Keratinocyte (primary cell): Measurements from ENCODE around the gene C15orf61. TPM values are rescaled to one million over a fixed set of nuclear protein-coding genes. Genes with fewer than 3 reads are reported as not detected.

Experiments used
- DNase-seq: peaks from one replicate; pipeline ENCODE4 v3.0.0-alpha.2; 2011; ENCODE audit warnings: low read depth, missing footprints, low spot score
- FAIRE-seq: peaks from 2 replicates; lab custom pipeline; 2011; peaks lifted over from hg19 to GRCh38; lab: Jason Lieb, UNC
- H2AFZ ChIP-seq: 2 replicates; pipeline ENCODE4 v1.6.0; 2012; ENCODE audit warnings: low read length, control low read depth, inconsistent platforms; ENCODE audit not compliant: control insufficient read depth
- H3K27ac ChIP-seq: 2 replicates; pipeline ENCODE4 v1.5.1; 2011; ENCODE audit warnings: low read length; ENCODE audit not compliant: control insufficient read depth, insufficient read depth
- H3K27me3 ChIP-seq: 3 replicates; pipeline ENCODE4 v1.6.0; 2011; ENCODE audit warnings: low read length; ENCODE audit not compliant: control insufficient read depth, insufficient read depth; ENCODE audit errors: extremely low read depth
- H3K36me3 ChIP-seq, 2 experiments: 2 replicates in 1 of 2; 3 replicates in 1 of 2; pipeline ENCODE4 v1.5.1; 2011; ENCODE audit warnings: low read length in 2 of 2, mild to moderate bottlenecking in 1 of 2; ENCODE audit not compliant: control insufficient read depth in 2 of 2, insufficient read depth in 2 of 2; ENCODE audit errors: extremely low read depth in 1 of 2
- H3K4me1 ChIP-seq: 3 replicates; pipeline ENCODE4 v1.5.1; 2011; ENCODE audit warnings: low read length; ENCODE audit not compliant: control insufficient read depth, insufficient read depth; ENCODE audit errors: extremely low read depth
- H3K4me2 ChIP-seq: 3 replicates; pipeline ENCODE4 v1.6.0; 2011; ENCODE audit warnings: low read depth, low read length; ENCODE audit not compliant: control insufficient read depth, insufficient read depth; ENCODE audit errors: extremely low read depth
- H3K4me3 ChIP-seq, 3 experiments: fragments of 200-600 bp in 1 of 3; sonication (generic) in 1 of 3; 2 replicates in 2 of 3; 3 replicates in 1 of 3; pipeline ENCODE4 v1.5.1; 2011 to 2016; ENCODE audit warnings: low read length in 3 of 3, mild to moderate bottlenecking in 3 of 3, control low read depth in 2 of 3, inconsistent platforms in 1 of 3, low read depth in 1 of 3, mixed read lengths in 1 of 3, mixed run types in 1 of 3, moderate library complexity in 1 of 3; ENCODE audit not compliant: control insufficient read depth in 2 of 3, insufficient read depth in 2 of 3; ENCODE audit errors: extremely low read depth in 1 of 3
- H3K79me2 ChIP-seq: 2 replicates; pipeline ENCODE4 v1.6.0; 2012; ENCODE audit warnings: low read length; ENCODE audit not compliant: control insufficient read depth, insufficient read depth
- H3K9ac ChIP-seq: 3 replicates; pipeline ENCODE4 v1.6.0; 2011; ENCODE audit warnings: low read length; ENCODE audit not compliant: control insufficient read depth, insufficient read depth; ENCODE audit errors: extremely low read depth
- H3K9me1 ChIP-seq: 3 replicates; pipeline ENCODE4 v1.6.0; 2011; ENCODE audit warnings: low read length; ENCODE audit not compliant: control insufficient read depth, insufficient read depth; ENCODE audit errors: extremely low read depth
- H3K9me3 ChIP-seq: 2 replicates; pipeline ENCODE4 v1.5.1; 2012; ENCODE audit warnings: low read depth, low read length; ENCODE audit not compliant: control insufficient read depth
- H4K20me1 ChIP-seq: 3 replicates; pipeline ENCODE4 v1.6.0; 2011; ENCODE audit warnings: low read length; ENCODE audit not compliant: control insufficient read depth, insufficient read depth; ENCODE audit errors: extremely low read depth
- CTCF ChIP-seq, 3 experiments: IDR thresholded peaks in 1 of 3; conservative IDR thresholded peaks in 1 of 3; optimal IDR thresholded peaks in 1 of 3; 2 replicates in 2 of 3; 3 replicates in 1 of 3; pipeline versions ENCODE3 to v1.5.1; 2011; ENCODE audit warnings: low read length in 3 of 3, mild to moderate bottlenecking in 3 of 3, moderate library complexity in 2 of 3, control low read depth in 1 of 3, inconsistent platforms in 1 of 3; ENCODE audit not compliant: insufficient read depth in 2 of 3; ENCODE audit errors: extremely low read depth in 1 of 3
- EZH2 ChIP-seq: IDR thresholded peaks from one replicate; pipeline ENCODE4 v1.6.1; 2012; ENCODE audit warnings: inconsistent platforms, mild to moderate bottlenecking, low read length, moderate library complexity
- dilution Hi-C: fragments of 300-500 bp; cut with MboI; formaldehyde crosslinking; loops from one replicate; pipeline ENCODE4 v1.7.0; 2020; ENCODE audit warnings: low sequenced_read_pairs; ENCODE audit not compliant: extremely low pct_ligation_motif_present
- polyA plus RNA-seq, 5 experiments: library from polyadenylated mRNA; depleted of rRNA in 3 of 5; stranded (reverse) in 3 of 5; stranded (forward) in 1 of 5; unstranded in 1 of 5; fragments of >200 nt; gene quantifications; 1 replicate in 1 of 5; 2 replicates in 3 of 5; 3 replicates in 1 of 5; pipeline versions ENCODE4 v1.2.1 to v1.2.3, GENCODE V29; 2011 to 2012; ENCODE audit warnings: missing spikeins in 2 of 5, low read depth in 1 of 5, low replicate concordance in 1 of 5

C15orf61 gene
- polyA plus RNA-seq, 1 donor (not counting 4 experiments of a cell fraction or from before 2014, with no cell fraction given): 2.6 TPM

GRCh38 chr15:67508407-67508806 lies 12.5 kb upstream of the C15orf61 start:
- H3K4me1 ChIP-seq: peaks cover 8% of the 10 kb centered on the region
- no peak overlapping the region for H2AFZ ChIP-seq
- dilution Hi-C loops: no loop called here
- TF ChIP-seq CTCF (optimal IDR thresholded peaks at IDR 0.05 in 1 of 3, IDR thresholded peaks at IDR 0.05 in 1 of 3, conservative IDR thresholded peaks at IDR 0.05 in 1 of 3; ENCODE audit: extremely low read depth in 1 of 3, insufficient read depth in 2 of 3, low read length in 3 of 3) (no peak), EZH2 (no peak)
- H3K27me3 ChIP-seq: no peaks in the 10 kb centered on the region
- FAIRE-seq: no peak
- DNase-seq: no peak
- no peak overlapping the region for H3K9ac ChIP-seq
- no peak overlapping the region for H3K27ac ChIP-seq
- H3K9me1 ChIP-seq: peaks cover 2% of the 10 kb centered on the region
- no peak overlapping the region for H3K4me3 ChIP-seq
- H3K79me2 ChIP-seq: no peaks in the 10 kb centered on the region
- no peaks in the 10 kb centered on the region for H3K9me3 ChIP-seq
- no peak overlapping the region for H3K4me2 ChIP-seq
- H3K36me3 ChIP-seq: peaks cover 0 to 2% of the 10 kb centered on the region in 2 experiments
- no peaks in the 10 kb centered on the region for H4K20me1 ChIP-seq

- TF ChIP-seq CTCF (optimal IDR thresholded peaks at IDR 0.05 in 1 of 3, IDR thresholded peaks at IDR 0.05 in 1 of 3, conservative IDR thresholded peaks at IDR 0.05 in 1 of 3; ENCODE audit: extremely low read depth in 1 of 3, insufficient read depth in 2 of 3, low read length in 3 of 3): no peak
- no peak for TF ChIP-seq EZH2
- Histone ChIP-seq H3K9ac (no peak overlapping the region), H3K9me3 (no peaks in the 10 kb centered on the region), H3K27ac (no peak overlapping the region), H3K9me1 (peaks cover 2% of the 10 kb centered on the region), H2AFZ (no peak overlapping the region), H3K27me3 (no peaks in the 10 kb centered on the region), H3K4me3 (no peak overlapping the region), H3K4me2 (no peak overlapping the region), H3K36me3 (peaks cover 0 to 2% of the 10 kb centered on the region in 2 experiments), H3K4me1 (peaks cover 8% of the 10 kb centered on the region), H3K79me2 (no peaks in the 10 kb centered on the region), H4K20me1 (no peaks in the 10 kb centered on the region)
- dilution Hi-C loops: no loop called here
- no peak for FAIRE-seq
- no peak for DNase-seq
These were observed 11.0 kb upstream of the C15orf61 start for GRCh38 chr15:67509918-67510317.
